IMR-90 (cell line): ENCODE results near the gene SLC2A1. TPM values are rescaled to one million over a fixed set of nuclear protein-coding genes. Genes with fewer than 3 reads are reported as not detected.

Experiments
- BHLHE40 ChIP-seq: fragments of 150-350 bp; IDR thresholded peaks from 2 replicates; pipeline ENCODE4 v1.6.1; 2016; ENCODE audit warnings: mild to moderate bottlenecking, low read depth, low read length
- USF2 ChIP-seq: fragments of 150-350 bp; IDR thresholded peaks from 2 replicates; pipeline ENCODE4 v1.6.1; 2017; ENCODE audit warnings: mild to moderate bottlenecking, antibody characterized with exemption, low read length, low read depth
- polyA plus RNA-seq, 3 experiments: library from polyadenylated mRNA; depleted of rRNA; stranded (reverse); fragments of >200 nt; gene quantifications; 2 replicates each; pipeline ENCODE4 v1.2.3, GENCODE V29; 2012; ENCODE audit warnings: low replicate concordance in 1 of 3
- total RNA-seq: library from RNA; depleted of rRNA; stranded (reverse); fragments of >200 nt; gene quantifications from 2 replicates; pipeline ENCODE4 v1.2.3, GENCODE V29; 2012

Gene SLC2A1
- total and polyA plus RNA-seq, 2 of the 4 experiments (the other 2 are of a cell fraction) = 200 to 395 TPM

GRCh38 chr1:42934541-42935312, 23.9 kb downstream of the SLC2A1 start (continued):
- TF ChIP-seq USF2 (no peak), BHLHE40 (no peak)
